HG02763 (cell line): ENCODE data around the gene HSD17B8.
A peak's percentile ranks its signal among the peaks of the same experiment; 100 is the strongest.

ENCODE experiments used
- ATAC-seq: cut with Tn5 transposase; IDR thresholded peaks from one replicate; pipeline ENCODE4 v1.9.1; 2021; ENCODE audit warnings: mild to moderate bottlenecking, moderate library complexity; ENCODE audit not compliant: unreplicated experiment

Gene HSD17B8

DNA sequence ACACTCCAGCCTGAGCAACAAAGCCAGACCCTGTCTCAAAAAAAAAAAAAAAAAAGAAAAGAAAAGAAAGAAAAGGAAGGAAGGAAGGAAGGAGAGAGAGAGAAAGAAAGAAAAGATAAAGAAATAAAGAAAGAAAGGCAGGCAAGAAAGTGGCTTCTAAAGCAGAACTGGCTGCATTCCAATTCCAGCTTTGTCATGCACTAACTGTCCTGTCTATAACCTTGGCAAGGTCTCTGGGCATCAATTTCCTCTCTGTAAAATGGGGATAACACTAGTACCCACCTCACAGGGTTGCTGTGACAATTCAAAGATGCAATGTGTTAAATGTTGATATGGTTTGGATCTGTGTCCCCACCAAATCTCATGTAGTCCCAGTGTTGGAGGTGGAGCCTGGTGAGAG, 31.9 kb downstream of the HSD17B8 start:
- ATAC-seq, result no peak

DNA sequence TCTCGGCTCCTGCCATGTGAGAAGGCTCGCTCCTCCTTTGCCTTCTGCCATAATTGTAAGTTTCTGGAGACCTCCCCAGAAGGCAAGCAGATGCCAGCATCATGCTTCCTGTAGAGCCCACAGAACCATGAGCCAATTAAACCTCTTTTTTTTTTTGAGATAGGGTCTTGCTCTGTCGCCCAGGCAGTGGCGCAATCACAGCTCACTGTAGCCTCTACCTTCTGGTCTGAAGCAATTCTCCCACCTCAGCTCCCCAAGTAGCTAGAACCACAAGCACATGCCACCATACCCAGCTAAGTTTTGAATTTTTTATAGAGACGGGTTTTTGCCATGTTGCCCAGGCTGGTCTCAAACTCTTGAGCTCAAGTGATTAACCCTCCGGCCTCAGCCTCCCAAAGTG, 32.4 kb downstream of the HSD17B8 start:
- ATAC-seq, result no peak

DNA sequence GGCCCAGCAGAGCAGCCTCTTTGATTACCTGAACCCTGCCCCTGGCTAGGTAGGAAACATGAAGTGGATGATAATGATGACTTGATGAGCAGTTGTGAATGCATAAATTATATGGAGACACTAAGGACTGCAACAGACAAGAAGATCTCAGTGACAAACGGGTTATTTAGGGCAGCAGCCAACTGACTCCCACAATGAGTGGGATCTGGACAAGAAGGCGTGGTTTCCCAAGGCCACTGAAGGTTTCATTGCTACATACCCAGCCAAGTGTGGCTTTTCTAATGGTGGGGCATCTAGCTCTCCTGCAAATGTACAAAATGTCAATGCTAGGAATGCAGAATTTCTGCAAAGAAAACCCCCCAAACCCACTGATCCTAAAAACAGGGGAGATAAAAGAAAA, 33.3 kb downstream of the HSD17B8 start:
- no peak for ATAC-seq

DNA sequence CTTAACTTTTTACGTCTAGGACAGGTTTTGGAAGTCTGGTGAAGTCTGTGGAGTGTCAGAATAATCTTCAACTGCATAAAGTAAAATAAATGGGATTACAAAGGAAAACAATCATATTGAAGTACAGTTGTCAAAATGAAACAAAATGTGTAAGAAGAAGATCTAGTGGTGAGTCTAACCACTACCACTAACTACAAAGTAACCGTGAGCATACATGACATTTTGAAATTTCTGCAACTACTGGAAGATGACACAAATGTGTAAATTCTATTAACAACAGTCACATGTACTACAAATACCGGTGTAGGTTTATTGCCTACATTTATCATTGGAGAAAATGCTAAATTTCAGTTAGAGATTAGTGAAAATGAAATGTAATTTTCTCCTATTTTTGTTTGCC, 37.5 kb downstream of the HSD17B8 start:
- no peak for ATAC-seq

DNA sequence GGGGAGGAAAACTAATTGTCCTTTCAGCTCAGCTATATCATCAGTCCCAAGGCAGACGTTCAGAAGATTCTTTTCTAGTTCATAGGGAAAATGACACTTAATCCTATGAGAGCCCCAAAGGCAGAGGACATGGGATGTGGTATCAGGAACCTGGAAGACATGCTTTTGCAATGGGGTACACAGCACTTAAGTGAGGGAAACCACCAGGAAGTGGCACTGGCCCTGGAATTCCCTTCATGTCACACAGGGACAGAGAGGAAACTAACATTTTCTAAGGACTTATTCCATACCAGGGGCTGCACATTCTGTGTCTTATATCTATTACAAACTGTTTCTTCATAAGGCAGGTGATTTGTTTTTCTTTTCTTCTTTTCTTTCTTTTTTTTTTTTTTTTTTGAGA, 39.0 kb downstream of the HSD17B8 start:
- no peak for ATAC-seq

DNA sequence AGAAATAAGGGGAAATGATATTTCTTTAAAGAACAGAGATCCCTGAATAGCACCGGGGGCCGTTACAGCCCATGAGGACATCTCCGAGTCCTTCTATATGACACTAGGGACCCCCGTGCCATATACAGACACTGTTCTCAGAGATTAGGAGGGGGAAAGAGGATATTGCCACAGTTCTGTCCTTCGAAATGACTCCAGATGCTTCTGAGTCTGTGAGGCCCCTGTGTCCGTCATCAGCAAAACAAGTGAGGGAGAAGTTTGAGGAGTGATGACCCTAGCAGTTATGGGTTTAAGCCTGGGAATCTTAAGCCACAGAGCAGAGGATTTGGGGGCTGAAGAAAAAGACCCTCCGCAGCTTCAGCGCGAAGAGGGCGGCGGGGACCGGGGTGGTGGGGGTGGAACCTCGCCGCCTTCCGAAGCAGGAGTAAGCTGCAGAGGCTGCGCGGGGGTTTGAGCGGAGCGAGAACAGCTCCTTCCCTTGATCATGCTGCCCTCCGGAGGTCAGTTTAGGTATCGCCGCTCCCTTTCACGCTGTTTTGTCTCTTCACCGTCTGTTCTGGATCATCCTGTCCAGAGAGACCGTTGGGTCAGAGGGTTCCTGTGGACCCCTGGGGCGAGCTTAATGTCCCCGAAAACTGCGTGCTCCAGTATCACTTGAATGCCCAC, 43.7 kb downstream of the HSD17B8 start:
- ATAC-seq, result peak; percentile 40

DNA sequence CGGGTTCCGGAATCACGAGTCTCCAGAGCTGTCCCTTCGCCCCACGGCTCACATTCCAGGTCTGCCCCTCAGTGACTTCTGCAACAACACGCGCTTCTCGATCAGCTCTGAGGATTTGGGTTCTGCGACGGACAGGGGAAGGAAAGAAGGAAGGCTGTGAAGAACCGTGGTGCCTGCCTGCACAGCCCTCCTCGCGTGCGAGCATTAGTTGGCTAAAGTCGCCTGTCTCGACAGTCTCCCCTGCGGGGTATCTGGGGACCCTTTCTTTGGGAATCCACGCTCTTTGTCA, 44.1 kb downstream of the HSD17B8 start:
- no peak for ATAC-seq

DNA sequence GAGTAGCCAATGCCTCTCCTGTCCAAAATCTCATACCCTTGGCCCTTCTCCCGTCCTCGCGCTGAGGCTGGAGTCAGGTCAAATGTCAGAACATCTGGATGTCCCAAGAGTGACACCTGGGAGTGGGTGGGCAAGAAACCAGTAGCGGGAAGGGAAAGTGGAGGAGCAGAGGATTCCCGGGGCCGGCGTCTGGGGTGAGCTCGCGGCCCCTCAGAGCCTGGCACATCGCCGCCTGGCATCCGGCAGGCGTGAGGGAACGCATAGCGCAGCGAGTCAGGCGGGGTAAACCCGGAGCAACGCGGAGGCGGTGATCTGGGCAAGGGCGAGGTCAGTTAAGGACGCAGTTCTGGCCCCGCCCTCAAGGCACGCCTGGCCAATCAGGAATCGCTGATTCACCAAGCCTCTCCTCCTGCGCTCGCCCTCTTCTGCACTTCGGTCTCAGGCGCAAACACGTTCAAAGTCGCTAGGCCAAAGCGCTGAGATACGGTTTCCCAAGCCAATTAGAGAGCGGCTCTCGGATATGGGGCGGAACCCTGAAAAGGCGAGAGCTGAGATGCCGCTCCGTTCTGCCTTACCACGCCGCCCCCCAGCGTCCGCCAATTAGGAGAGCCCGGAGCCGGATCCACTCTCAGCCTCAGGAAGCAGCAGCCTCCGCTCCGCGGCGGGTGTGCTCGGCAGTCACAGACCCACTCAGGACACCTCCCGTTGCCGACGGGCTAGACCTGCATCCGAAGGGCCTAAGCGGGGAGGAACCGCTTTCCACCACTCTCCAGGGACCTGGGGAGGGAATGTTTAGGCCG, 44.7 kb downstream of the HSD17B8 start:
- peak; percentile 90 for ATAC-seq

DNA sequence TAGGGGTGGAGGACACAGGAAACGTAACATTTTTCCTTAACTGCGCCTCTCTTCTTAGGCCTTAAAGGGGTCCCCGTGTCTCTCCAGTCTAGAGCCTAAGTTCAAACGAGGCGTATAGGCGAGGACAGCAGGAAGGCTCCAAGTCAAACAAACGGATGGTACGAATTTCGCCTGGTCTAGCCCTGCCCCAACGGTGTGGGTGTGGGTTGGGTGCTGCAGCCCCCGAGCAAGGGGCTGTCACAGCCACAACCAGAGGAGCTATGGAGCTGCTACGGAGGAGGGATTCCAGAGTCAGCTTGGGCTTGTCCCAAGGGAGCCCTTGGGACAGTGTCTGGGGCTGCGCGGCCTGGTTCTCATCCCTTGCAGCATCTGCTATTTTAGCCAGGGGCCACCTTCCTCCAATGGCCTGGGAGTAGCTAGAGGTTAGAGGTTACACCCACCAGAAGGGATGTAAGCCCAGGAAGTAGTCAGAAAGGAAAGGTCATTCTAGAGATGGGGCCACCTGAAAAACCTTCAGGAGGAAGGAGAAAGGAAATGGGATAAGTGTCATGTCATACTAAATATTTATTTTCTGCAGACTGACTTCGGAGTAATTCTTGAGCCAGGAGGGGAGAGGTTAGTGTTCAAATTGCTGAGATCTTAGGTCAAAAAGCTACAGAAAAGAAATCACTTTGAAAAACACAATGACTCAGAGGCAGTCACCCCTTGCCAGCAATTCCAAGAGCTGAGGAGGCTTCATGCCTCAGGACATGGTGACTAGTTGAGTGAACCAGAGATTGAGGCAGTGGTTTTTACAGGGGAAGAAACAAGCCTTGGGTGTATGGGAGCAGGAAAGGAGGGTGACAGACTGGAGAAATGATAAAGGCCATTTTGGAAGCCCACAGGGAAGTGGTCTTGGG, 45.5 kb downstream of the HSD17B8 start:
- ATAC-seq, result no peak

DNA sequence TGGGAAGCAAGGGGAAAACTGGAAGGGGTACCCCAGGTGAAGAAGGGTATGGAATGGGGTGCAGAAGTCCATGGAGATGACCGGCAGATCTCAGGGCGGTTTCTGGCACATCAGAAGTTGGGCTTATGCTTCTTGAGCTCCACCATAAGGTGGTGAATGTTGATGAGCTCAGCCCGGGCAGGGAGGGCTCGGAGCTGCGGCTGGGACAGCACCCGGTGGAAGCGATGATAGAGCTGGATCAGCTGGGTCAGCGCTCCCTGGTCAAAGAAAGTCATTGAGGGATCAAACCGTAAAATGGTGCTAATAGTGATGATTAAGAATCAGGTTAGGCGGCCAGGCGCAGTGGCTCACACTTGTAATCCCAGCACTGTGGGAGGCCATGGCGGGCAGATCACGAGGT, 46.3 kb downstream of the HSD17B8 start:
- ATAC-seq, result no peak

DNA sequence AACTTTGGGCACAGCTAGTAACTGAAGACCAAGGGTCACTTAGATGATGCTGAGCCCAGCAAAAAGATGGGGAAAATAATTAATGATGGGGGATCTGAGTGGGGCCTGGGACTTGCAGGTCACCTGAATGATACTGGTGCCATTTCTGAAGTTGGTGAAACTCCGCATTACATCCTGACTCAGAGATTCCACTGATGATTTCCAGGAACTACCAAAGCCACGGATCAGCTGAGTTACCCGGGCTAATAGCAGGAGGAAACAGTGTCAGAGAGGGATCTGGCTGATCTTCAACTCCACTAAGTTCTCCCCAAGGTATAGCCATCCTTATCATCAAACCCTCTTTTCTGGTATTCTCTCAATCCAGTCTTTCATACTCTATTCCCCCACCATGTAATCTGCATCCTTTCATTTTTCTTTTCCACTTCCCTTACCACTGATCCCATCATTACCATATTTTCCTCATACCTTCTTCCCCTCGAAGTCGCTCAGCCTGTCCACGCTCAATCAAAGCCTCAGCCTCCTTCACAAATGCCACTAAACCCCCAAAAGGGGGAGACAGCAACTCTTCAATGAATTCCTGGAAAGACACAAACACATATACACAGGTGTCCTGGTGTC, 47.0 kb downstream of the HSD17B8 start:
- no peak for ATAC-seq

DNA sequence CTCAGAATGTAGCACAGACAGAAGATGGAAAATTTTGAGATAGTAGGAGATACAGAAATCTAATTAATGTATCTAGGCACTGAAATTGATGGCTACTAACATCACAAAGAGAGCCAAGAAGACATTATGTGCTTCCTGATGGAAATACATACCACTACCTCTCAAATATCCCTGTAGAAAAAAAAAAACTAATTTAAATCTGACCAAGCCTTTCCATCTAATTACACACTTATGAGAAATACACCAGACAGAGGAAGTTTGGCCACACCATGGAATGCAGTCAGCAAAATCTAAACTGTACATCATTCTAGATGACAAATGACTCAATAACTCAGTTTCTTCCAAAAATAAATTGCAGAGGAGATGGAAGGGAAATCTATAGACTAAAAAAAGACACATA, 48.3 kb downstream of the HSD17B8 start:
- ATAC-seq, result no peak

DNA sequence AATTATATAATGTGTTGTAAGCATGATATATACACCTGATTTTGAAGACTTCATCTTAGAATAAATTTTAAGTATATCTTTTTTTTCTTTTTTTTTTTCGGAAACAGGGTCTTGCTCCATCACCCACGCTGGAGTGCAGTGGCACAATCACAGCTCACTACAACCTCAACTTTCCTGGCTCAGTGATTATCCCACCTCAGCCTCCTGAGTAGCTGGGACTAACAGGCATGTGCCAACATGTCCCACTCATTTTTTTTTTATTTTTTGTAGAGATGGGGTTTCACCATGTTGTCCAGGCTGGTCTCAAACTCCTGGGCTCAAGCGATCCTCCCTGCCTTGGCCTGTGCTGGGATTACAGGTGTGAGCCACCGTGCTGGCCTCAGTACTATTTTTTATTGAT, 50.1 kb downstream of the HSD17B8 start:
- no peak for ATAC-seq
